Prostate gland (tissue), 2 donors: ENCODE measurements around the gene PRAMEF12. TPM values are rescaled to one million over a fixed set of nuclear protein-coding genes. Genes with fewer than 3 reads are reported as not detected.
"Not testable (repeated sequence)": the region's sequence is repeated elsewhere in the genome, so short reads cannot be mapped to it uniquely, and the experiment has no call there.

Experiments
- DNase-seq: peaks from one replicate; pipeline ENCODE4 v3.0.0-alpha.2; 2019; ENCODE audit warnings: low spot score
- H3K27ac ChIP-seq, 2 donors: fragments of 200-600 bp; sonication (generic); 2 replicates each; pipeline ENCODE4 v1.5.1; 2017 to 2019
- H3K27me3 ChIP-seq: fragments of 200-600 bp; sonication (generic); replicated peaks from 2 replicates; pipeline ENCODE4 v1.5.1; 2019; ENCODE audit not compliant: insufficient read depth
- H3K36me3 ChIP-seq, 2 donors: fragments of 200-600 bp; sonication (generic); 1 replicate in 1 of 2; 2 replicates in 1 of 2; pipeline versions ENCODE4 v1.5.1 to v1.8.1; 2017 to 2019
- H3K4me1 ChIP-seq: fragments of 200-600 bp; sonication (generic); replicated peaks from 2 replicates; pipeline ENCODE4 v1.5.1; 2019
- H3K4me3 ChIP-seq, 2 donors: fragments of 200-600 bp; sonication (generic); 2 replicates each; pipeline ENCODE4 v1.5.1; 2017 to 2019
- H3K9me3 ChIP-seq: fragments of 200-600 bp; sonication (generic); 2 replicates; pipeline ENCODE4 v1.5.1; 2017
- POLR2A ChIP-seq: fragments of 450-650 bp; IDR thresholded peaks from one replicate; pipeline ENCODE4 v1.6.1; 2016; ENCODE audit warnings: antibody characterized with exemption, mild to moderate bottlenecking
- POLR2AphosphoS5 ChIP-seq: sonication (generic); formaldehyde crosslinking; IDR thresholded peaks from one replicate; pipeline ENCODE4 v1.6.1; 2017; ENCODE audit warnings: antibody characterized with exemption
- WGBS: methylation state at CpG from one replicate; pipeline ENCODE4 v1.1.5; 2018; 5-methylcytosine and 5-hydroxymethylcytosine counted together
- intact Hi-C: fragments of 100-400 bp; cut with DNase I; formaldehyde crosslinking; loops from one replicate; pipeline ENCODE4 v1.14.2; 2022
- total RNA-seq, 2 donors: library from RNA; depleted of rRNA; stranded (reverse); fragments of >200 nt; gene quantifications; one replicate each; pipeline ENCODE4 v1.1.0, GENCODE V29; 2016
- TF ChIP-seq, protein P1 (sequence below), 4 experiments: fragments of 200-600 bp in 2 of 4; fragments of 450-650 bp in 2 of 4; sonication (generic) in 2 of 4; IDR thresholded peaks; 1 replicate in 3 of 4; 2 replicates in 1 of 4; pipeline ENCODE4 v1.5.1; 2016 to 2019; ENCODE audit warnings: antibody characterized with exemption in 4 of 4, mild to moderate bottlenecking in 2 of 4, moderate library complexity in 2 of 4

The PRAMEF12 gene
- total RNA-seq, 2 donors from 2014 or later, result not detected

DNA sequence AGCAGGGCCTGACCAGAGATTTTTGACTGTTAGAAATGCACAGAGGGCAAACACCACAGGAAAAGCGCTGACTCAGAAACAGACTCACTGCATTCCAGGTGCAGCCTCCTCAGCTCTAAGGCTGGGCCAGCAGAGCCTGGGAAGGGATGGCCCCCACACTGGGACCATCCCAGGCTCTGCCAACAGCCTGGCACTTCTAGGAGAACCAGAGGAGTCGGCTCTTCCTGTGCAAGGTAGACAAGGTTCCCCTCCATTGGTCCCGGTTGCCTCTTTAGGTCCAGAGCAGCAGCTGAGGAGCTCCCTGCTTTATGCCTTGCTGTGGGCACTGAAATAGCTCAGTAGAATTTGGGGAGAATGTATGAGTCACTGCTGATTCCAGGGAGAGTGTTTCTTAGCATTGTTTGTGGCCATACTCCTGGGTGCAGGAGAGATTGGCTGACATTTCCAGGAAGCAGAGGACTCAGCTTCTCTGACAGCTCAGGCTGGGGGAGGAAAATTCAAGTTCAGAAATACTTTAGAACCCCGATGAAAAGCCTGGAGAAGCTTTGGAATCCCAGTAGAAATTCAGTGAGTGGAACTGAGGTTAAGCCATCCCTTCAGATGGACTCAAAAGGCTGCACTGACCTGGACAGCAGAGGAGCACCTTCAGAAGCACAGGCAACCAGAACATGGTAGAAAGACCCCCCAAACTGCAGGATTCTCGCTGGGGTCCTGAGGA, 37.3 kb downstream of the PRAMEF12 start:
- Histone ChIP-seq H3K27ac (no peak overlapping the region), H3K4me1 (no peaks in the 10 kb centered on the region), H3K36me3 (no peaks in the 10 kb centered on the region), H3K4me3 (no peak overlapping the region), H3K27me3 (no peaks in the 10 kb centered on the region), H3K9me3 (no peaks in the 10 kb centered on the region)
- no peak for DNase-seq
- TF ChIP-seq POLR2A, result no peak
- TF ChIP-seq, protein P1, sequence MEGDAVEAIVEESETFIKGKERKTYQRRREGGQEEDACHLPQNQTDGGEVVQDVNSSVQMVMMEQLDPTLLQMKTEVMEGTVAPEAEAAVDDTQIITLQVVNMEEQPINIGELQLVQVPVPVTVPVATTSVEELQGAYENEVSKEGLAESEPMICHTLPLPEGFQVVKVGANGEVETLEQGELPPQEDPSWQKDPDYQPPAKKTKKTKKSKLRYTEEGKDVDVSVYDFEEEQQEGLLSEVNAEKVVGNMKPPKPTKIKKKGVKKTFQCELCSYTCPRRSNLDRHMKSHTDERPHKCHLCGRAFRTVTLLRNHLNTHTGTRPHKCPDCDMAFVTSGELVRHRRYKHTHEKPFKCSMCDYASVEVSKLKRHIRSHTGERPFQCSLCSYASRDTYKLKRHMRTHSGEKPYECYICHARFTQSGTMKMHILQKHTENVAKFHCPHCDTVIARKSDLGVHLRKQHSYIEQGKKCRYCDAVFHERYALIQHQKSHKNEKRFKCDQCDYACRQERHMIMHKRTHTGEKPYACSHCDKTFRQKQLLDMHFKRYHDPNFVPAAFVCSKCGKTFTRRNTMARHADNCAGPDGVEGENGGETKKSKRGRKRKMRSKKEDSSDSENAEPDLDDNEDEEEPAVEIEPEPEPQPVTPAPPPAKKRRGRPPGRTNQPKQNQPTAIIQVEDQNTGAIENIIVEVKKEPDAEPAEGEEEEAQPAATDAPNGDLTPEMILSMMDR (IDR thresholded peaks at IDR 0.05), result no peak
- TF ChIP-seq POLR2AphosphoS5, result no peak
- intact Hi-C loops, result no loop called here
- WGBS, result 68% methylated on average over 5 of the region's 5 CpGs

DNA sequence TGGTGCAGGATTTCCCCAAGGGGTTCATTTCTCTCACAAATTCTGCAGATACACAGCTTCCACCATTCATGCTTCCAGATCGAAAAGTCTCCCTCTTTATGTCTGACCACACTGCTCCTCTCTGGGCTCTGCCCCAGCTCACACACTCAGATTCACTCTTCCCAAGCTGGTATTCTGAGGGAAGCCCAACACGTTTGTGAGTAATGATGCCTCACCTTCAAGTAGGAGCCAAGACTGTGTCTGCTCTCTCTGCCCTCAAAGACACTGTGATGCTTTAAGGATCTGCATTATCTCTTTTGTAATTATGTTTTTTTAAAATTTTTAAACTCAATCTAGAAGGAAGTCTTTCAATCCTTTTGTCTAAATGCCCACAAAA, 37.9 kb downstream of the PRAMEF12 start:
- intact Hi-C loops, result no loop called here
- Histone ChIP-seq H3K4me1 (no peaks in the 10 kb centered on the region), H3K4me3 (no peak overlapping the region), H3K27me3 (no peaks in the 10 kb centered on the region), H3K9me3 (no peaks in the 10 kb centered on the region), H3K36me3 (no peaks in the 10 kb centered on the region), H3K27ac (no peak overlapping the region)
- 50% methylated on average over 2 of the region's 2 CpGs for WGBS
- no peak for DNase-seq
- TF ChIP-seq POLR2A (no peak), POLR2AphosphoS5 (no peak)
- TF ChIP-seq, protein P1 (IDR thresholded peaks at IDR 0.05), result no peak

DNA sequence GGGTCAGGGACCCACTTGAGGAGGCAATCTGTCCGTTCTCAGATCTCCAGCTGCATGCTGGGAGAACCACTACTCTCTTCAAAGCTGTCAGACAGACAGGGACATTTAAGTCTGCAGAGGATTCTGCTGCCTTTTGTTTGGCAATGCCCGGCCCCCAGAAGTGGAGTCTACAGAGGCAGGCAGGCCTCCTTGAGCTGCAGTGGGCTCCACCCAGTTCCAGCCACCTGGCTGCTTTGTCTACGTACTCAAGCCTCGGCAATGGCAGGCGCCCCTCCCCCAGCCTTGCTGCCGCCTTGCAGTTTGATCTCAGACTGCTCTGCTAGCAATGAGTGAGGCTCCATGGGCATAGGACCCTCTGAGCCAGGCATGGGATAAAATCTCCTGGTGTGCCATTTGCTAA, 45.5 kb downstream of the PRAMEF12 start:
- H3K4me3 ChIP-seq, H3K36me3 ChIP-seq, DNase-seq, H3K4me1 ChIP-seq, H3K9me3 ChIP-seq, intact Hi-C loops, H3K27me3 ChIP-seq, H3K27ac ChIP-seq: not testable (repeated sequence)
- WGBS, result 63% methylated on average over 6 of the region's 6 CpGs

Other genes with a start within 250 kb of the PRAMEF12 start
- 100 to 1,000 TPM; 171 to 178 TPM for gene DHRS3, start 155.5 kb upstream of the PRAMEF12 start, total RNA-seq
- gene AADACL4, start 129.7 kb upstream of the PRAMEF12 start, total RNA-seq, result not detected
- gene AADACL3, start 57.6 kb upstream of the PRAMEF12 start, total RNA-seq, result not detected
- gene CFAP107, start 27.5 kb upstream of the PRAMEF12 start, total RNA-seq, result 1 to 10 TPM in 1 of 2 donors, not detected in 1; 1.1 TPM
- gene PRAMEF1, start 17.7 kb downstream of the PRAMEF12 start, total RNA-seq, result not detected
- not detected for gene PRAMEF11, start 57.7 kb downstream of the PRAMEF12 start, total RNA-seq
- not detected for gene HNRNPCL1, start 75.0 kb downstream of the PRAMEF12 start, total RNA-seq
- gene PRAMEF2, start 83.3 kb downstream of the PRAMEF12 start, total RNA-seq, result not detected
- not detected for gene PRAMEF4, start 112.5 kb downstream of the PRAMEF12 start, total RNA-seq
- not detected for gene PRAMEF10, start 124.5 kb downstream of the PRAMEF12 start, total RNA-seq
- not detected for gene PRAMEF7, start 142.9 kb downstream of the PRAMEF12 start, total RNA-seq
- not detected for gene PRAMEF6, start 173.8 kb downstream of the PRAMEF12 start, total RNA-seq